SK-N-MC (cell line): ENCODE data around the gene PPP2R2B.

Experiments used
- EZH2 ChIP-seq: fragments of 200-600 bp; sonication (generic); IDR thresholded peaks from one replicate; pipeline ENCODE4 v1.6.1; 2017; ENCODE audit warnings: antibody characterized with exemption
- POLR2AphosphoS5 ChIP-seq: IDR thresholded peaks from 2 replicates; pipeline ENCODE4 v1.6.1; 2012; ENCODE audit warnings: mild to moderate bottlenecking, low read depth, low read length, borderline replicate concordance

- no peak for TF ChIP-seq EZH2
- TF ChIP-seq POLR2AphosphoS5: no peak
Observed at GRCh38 chr5:146680846-146681584, 197.5 kb downstream of the PPP2R2B start.
